ENCODE data around the gene CHEK1. TPM values are rescaled to one million over a fixed set of nuclear protein-coding genes. Genes with fewer than 3 reads are reported as not detected.
"Not testable (repeated sequence)": the region's sequence is repeated elsewhere in the genome, so short reads cannot be mapped to it uniquely, and the experiment has no call there.

Gene CHEK1
- total RNA-seq, 1 donor from 2014 or later: 94.4 TPM

DNA sequence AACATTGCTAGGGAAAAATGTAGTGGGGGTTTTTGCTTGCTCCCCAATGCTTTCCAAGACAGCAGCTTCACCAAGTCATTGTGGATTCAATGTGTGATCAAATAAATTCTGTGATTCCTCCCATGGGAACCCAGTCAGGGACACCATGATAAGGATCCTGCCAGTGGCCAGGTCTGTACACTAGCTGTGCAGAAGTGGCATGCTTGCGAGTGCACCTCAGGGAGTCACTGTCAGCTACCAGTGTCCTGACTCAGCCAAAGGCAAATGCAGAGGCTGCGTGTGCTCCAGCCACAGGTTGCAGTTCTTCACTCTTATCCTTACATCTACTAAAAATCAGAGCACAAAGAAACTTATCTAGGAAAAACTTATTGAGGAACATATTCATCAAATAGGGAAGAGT lies 65.0 kb downstream of the CHEK1 start:
- intact Hi-C loops (cut with micrococcal nuclease): no loop called here

DNA sequence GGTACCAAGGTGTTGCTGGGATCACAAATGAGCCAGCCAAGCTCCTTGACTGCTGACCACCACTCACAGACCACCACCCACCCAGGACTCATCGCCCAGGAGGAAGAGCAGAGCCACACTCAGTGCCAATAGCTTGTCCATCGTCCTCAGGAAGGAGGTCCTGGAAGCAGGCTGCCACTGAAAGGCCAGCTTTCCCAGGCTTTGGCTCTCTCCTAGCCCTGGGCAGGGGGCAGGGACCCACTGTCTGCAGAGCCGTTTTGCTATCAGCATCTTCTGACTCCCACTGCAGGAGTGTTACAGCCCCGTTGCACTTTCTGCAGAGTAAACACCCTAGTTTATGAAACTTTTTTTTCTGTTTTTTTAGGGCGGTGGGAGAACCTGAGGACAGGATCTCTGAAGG lies 67.9 kb downstream of the CHEK1 start:
- intact Hi-C loops (cut with micrococcal nuclease): no loop called here

DNA sequence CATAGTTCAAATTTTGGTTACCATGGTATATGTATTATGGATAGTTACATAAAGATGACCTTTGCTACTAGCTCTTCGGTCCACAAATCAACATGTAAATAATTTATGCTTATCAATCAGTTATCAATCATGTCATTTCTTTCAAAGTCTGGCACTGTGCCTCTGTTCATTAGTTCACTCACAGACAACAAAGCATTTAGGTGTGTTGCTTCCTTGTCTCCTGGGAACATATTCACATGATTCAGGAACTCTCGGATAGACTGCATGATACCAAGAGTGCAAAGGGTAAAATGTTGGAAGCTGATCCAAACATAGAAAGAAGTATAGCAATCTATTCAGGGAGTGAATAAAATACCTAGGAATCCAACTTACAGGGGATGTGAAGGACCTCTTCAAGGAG lies 70.0 kb downstream of the CHEK1 start:
- intact Hi-C loops (cut with micrococcal nuclease): no loop called here

GRCh38 chr11:125701018-125701610 lies 76.2 kb downstream of the CHEK1 start:
- intact Hi-C loops (cut with micrococcal nuclease): no loop called here

GRCh38 chr11:125701858-125702621 lies 77.1 kb downstream of the CHEK1 start:
- intact Hi-C loops (cut with micrococcal nuclease): no loop called here

GRCh38 chr11:125704686-125705085 lies 79.7 kb downstream of the CHEK1 start:
- intact Hi-C loops (cut with micrococcal nuclease): not testable (repeated sequence)

GRCh38 chr11:125720781-125721180 lies 95.8 kb downstream of the CHEK1 start:
- intact Hi-C loops (cut with micrococcal nuclease): no loop called here

DNA sequence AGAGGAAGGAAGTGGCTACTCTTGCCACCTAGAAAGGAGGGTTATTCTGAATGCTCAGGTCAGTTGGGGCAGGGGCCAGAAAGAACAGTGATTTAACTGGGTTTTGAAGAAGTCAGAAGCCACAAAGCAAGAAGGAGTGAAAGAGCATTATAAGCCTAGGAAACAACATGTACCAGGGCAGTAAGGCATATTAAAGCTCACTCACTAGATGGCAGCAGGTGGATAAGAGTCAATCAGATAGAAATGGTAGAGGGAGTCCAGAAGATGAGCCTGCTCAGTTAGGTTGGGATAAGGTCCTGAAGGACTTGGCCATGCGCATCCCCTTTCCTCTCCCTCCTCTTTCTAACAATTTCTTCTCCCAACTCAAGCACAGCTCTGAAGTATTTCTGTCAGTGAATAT lies 99.2 kb downstream of the CHEK1 start:
- intact Hi-C loops (cut with micrococcal nuclease): loop anchor here (1.0 kb wide), 1 partner anchor 150 kb away; no protein-coding TSS in a partner anchor

Other genes with a start within 250 kb of the CHEK1 start
- gene FEZ1, start 128.9 kb upstream of the CHEK1 start, total RNA-seq: 0.70 TPM in 1 of 2 replicates, not detected in the other
- gene EI24, start 55.7 kb upstream of the CHEK1 start, total RNA-seq: 42.0 and 42.6 TPM in 2 replicates
- gene STT3A, start 32.3 kb upstream of the CHEK1 start, total RNA-seq: 176 and 186 TPM in 2 replicates
- gene ACRV1, start 55.7 kb downstream of the CHEK1 start, total RNA-seq: not detected in 2 replicates
- gene PATE1, start 121.1 kb downstream of the CHEK1 start, total RNA-seq: not detected in 2 replicates
- not detected in 2 replicates for gene PATE2, start 153.7 kb downstream of the CHEK1 start, total RNA-seq
- not detected in 2 replicates for gene PATE3, start 163.0 kb downstream of the CHEK1 start, total RNA-seq
- not detected in 2 replicates for gene PATE4, start 208.2 kb downstream of the CHEK1 start, total RNA-seq

Data from T-helper 2 cell treated with Interferon-gamma antibody and Interleukin-4, amounts not matched to agents 100 ng/mL and 5 ng/mL, for 36 hours (primary cell).